GM19452 (cell line): ENCODE measurements around the gene ZNF717.
"Not testable (repeated sequence)": the region's sequence is repeated elsewhere in the genome, so short reads cannot be mapped to it uniquely, and the experiment has no call there.

ENCODE experiments used
- ATAC-seq: cut with Tn5 transposase; IDR thresholded peaks from one replicate; pipeline ENCODE4 v1.9.1; 2021; ENCODE audit not compliant: unreplicated experiment

ZNF717 gene

DNA sequence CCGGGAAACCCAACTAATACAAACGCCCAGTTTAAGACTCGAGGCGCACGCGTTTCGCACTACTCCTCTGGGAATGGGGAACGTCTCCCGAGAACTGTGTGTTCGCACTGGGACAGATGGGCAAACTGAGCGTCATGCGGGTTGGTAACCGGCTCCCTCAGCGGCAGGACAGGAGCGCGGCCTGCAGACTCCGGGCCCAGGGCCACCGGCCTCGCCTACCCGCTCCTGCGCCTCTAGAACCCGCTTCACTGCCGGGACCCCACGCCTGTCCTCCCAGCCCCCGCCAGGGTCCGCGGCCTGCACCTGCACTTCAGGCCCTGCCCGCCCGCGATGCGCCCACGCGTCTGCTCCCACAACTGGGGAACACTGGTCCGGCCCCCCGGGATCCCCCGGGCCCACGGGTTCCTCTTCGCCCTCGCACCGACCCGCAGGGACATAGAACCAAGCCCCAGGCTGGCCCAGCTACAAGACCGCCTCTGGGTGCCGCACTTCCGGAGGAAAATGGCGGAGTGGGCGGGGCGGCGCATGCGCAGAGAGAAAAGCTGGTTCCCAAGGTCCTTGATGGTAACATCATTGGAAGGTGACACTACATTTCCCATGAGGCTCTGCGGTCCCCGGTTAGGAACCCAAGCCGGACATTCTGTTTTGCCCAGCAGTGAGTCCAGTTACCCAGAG lies at the start of gene ZNF717:
TSS of gene ZNF717 (minus strand) at position 469 of the 675 bp plus-strand sequence. CDS start 2,187 bp downstream, outside the sequence.
- ATAC-seq = not testable (repeated sequence)

- ATAC-seq = not testable (repeated sequence)
These were observed 45.7 kb upstream of the ZNF717 start for GRCh38 chr3:75831076-75831475.

- not testable (repeated sequence) for ATAC-seq
These were observed 32.7 kb upstream of the ZNF717 start for GRCh38 chr3:75818019-75818418.

DNA sequence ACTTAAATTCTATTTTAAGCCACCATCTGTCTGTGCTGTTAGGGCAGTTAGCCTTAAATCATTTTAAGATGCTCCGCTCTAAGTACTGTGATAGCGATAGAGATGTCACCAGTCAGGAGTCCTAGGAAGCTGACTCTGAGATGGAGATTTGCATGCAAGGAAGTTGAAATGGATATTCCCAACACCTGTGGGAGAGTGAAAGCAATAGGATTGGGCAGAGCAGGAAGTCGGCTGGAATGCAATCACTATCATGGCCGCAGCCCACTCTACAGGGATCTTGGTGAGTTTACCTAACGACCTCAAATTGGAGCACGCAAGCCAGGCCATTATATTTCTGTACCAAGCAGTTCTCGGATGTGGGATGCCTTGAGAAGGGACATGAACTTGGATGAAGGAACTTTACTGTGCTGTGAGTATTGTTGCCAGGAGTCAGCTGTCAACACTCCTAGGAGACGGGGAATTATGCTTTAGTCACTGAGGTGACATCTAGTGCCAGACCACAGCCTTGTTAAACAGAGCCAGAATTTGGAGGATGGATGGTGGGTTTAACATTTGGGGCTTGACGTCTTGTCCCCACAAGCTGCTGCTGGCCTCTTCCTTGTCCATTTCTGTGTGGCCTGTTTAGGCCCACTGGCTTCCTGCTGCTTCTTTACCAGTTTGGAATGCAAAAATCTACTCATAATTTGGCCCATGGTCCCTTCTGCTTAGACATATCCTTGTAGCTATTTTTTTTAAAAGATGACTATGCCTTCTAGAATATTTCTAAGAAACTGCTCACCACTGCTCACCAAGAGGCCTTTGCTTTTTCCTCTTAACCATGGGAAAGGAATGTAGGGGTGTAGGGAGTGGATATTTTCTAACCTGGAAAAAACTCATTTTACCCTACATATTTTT lies 31.2 kb upstream of the ZNF717 start:
- not testable (repeated sequence) for ATAC-seq

GRCh38 chr3:75814797-75815196 lies 29.4 kb upstream of the ZNF717 start:
- no peak for ATAC-seq

- no peak for ATAC-seq
These were observed 2.8 kb downstream of the ZNF717 start for GRCh38 chr3:75782506-75782905.

- no peak for ATAC-seq
These were observed 4.1 kb downstream of the ZNF717 start for GRCh38 chr3:75781079-75781745.

DNA sequence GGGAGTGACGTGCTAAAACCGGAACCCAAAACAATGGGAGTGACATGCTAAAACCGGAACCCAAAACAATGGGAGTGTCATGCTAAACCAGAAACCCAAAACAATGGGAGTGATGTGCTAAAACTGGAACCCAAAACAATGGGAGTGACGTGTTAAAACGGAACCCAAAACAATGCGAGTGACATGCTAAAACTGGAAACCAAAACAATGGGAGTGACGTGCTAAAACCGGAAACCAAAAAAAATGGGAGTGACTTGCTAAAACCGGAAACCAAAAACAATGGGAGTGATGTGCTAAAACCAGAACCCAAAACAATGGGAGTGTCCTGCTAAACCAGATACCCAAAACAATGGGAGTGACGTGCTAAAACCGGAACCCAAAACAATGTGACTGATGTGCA lies 7.6 kb downstream of the ZNF717 start:
- ATAC-seq = not testable (repeated sequence)

GRCh38 chr3:75771631-75772030 lies 13.7 kb downstream of the ZNF717 start:
- not testable (repeated sequence) for ATAC-seq

GRCh38 chr3:75768303-75769017 lies 16.9 kb downstream of the ZNF717 start:
- ATAC-seq = no peak

GRCh38 chr3:75737831-75738493 lies 47.4 kb downstream of the ZNF717 start:
- no peak for ATAC-seq

DNA sequence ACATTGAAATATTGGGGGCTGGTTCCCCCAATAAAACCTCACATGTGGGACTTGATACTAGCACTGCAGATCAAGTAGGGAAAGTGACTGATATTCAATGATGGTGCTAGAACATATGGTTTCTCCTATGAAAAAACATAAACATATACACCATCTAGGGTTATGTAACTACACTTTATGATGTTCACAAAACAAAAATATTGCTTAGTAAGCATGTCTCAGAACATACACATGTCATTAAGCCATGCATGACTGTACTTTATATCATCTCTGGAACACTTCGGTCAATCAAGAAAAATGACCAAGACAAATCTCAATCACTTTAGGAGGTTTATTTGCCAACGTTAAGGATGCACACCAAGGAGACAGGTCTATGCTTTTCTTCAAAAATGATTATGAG lies 57.4 kb downstream of the ZNF717 start:
- no peak for ATAC-seq

- no peak for ATAC-seq
These were observed 93.3 kb downstream of the ZNF717 start for GRCh38 chr3:75692061-75692460.

- no peak for ATAC-seq
These were observed 98.0 kb downstream of the ZNF717 start for GRCh38 chr3:75687323-75687722.
